HG03558 (cell line): ENCODE measurements around the gene AK3.

Experiments
- ATAC-seq: cut with Tn5 transposase; IDR thresholded peaks from one replicate; pipeline ENCODE4 v1.9.1; 2021; ENCODE audit warnings: moderate number of reproducible peaks; ENCODE audit not compliant: unreplicated experiment; ENCODE audit errors: extremely low read depth

The AK3 gene

DNA sequence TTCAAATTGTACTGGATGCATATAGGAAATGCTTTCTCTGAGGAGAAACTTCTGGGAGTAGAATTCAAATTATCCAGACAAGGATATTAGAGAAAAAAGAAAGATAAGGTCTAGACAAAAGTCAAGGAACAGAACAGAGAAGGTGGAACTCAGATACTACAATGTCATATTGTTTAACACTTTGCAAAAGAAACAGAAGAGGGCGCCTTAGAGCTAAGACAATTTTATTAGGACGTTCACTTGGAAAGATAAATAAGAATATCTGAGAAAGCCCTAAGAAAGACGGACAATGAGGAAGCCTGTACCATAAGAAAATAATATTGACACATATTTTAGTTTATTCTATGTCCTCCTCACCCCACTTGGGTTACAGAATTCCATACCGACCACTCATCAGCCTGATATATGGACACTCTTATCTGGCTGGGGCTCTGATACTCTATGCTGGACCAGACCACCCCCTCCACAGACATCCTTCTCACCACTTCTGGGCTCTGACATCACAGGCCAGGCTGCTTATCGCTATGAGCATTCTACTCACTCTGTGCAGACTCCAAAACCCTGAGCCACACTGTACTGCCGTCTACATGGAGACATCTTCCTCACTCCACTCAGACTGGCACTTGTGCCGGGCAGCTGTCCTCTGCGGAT, 9.1 kb upstream of the AK3 start:
- ATAC-seq = no peak

DNA sequence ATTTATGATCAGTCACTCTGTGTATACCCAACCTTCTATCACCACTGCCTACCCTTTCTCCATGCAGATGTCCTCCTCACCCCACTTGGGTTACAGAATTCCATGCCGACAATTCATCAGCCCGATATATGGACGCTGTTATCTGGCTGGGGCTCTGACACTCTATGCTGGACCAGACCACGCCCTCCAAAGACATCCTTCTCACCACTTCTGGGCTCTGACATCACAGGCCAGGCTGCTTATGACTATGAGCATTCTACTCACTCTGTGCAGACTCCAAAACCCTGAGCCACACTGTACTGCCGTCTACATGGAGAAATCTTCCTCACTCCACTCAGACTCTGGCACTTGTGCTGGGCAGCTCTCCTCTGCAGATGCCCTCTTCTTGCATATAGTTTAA, 7.6 kb upstream of the AK3 start:
- ATAC-seq = no peak

DNA sequence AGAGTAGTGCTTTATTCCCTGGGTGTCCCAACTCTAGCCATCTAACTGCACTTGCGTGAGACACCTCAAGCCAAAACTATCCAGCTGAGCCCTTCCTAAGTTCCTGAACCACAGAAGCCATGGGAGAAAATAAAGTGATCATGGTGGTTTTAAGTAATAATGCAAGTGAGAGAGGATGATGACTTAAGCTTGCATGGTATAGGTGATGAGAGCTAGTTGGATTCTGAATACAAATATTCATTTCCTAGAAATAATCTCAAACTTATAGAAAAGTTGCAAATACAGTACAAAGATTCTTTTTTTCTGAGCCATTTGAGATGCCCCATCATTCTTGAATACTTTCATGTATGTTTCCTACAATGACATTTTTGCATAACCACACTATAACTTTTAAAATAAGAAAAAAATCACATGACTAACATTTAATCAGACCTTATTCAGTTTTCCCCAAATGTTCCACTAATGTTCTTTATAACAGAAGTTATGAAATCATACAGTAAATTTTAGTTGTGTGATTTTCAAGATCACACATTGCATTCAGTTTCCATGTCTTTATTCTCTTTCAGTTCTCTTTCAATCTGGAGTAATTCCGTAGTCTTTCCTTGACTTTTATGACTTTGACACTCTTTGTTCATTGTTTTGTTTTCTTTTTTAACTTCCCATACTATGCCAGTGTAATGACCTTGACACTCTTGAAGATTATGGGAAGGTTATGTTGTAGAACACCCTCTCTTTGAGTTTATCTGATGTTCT, 5.5 kb upstream of the AK3 start:
- no peak for ATAC-seq

DNA sequence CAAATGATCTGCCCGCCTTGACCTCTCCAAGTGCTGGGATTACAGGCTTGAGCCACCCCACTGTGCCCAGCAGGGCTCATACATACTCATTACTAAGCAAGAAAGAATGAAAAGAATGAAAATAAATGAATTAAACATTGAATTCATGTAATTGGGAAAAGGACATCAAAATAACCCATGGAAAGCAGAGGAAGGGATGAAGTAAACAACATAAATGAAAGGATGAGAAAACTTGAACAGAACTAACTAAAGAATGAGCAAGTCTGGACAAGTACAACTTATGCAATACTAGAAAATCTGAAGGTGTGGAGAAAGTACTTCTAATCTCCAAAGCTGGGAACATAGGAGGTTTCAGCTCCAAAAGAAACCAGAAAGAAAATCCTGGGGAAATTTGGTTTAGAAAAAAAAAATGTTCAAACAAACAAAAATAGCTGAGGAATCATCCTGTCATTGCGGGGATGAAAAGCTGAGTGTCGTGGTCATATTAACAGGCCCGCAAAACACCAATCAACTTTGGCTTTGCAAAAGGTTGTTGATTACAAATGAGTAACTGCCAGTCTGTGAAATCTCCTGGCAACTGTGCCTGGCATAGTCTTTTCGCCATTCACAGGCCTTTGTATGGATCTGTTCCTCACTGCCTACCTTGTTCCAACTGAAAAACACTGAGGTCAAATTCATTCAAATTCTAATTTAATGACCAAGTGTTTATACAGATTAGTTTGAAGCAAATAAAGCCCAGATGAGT, 2.3 kb upstream of the AK3 start:
- ATAC-seq = no peak

DNA sequence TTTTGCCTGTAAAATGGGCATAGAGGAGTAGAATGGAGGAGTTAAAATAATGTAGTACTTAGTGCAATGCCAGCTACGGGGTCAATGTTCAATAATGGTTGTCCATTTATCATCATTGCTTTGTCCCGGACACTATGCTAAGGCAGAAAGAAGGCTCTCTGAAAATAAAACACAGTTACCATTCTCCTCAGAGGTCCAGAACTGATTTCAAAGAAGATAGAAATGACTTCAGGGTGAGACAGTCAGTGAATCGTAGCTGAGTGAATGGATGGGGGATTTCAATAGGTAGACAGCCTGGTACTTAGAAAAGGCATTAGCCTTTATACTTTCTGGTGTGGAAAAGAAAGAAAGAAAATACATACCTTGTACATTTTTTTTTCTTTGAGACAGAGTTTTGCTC, 1.2 kb upstream of the AK3 start:
- no peak for ATAC-seq

DNA sequence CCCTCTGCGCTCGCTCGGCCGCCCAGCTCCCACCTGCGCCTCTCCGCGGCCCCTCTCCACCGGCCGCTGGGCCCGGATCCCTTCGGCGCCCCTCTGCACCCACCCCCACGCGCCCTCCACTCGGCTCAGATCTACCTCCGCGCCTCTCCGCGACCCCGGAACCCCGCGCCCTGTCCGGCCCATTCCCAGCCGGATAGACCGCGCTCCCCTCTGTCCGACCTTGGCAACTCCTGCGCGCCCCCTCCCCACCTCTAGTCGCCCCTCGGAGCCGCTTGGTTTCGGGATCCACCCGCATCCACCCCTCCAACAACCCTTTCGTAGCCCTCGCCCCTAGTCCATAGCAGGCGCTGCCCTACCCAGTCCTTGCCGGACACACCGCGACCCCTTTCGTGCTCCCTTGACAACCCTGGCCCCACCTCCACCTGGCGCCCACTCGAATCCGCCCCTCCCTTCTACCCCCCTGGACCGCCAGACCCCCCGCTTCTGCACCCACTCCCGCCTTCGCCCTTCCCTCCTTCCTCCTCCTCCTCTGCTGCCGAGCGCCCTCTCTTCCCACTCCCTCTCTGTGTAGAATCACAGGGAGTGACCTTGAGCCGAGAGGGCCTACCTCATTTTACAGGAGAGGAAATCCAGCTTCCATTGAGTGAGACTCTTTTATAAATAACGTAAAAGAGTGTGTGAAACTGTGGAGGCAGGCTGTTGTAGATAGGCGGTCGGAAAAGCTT, 525 bp upstream of the AK3 start:
- no peak for ATAC-seq

DNA sequence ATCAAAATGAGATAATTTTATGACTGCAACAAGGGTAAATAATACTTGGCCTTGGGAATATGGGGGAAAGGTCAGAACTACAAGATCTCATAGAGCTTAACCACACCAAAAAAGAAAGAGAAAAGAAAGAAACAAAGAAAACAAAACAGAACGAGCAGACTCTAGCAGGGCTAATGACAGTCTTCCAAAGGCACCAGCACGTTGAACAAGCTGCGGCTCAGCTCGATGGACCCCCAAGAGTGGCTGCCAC, 689 bp downstream of the AK3 start:
- ATAC-seq = no peak

DNA sequence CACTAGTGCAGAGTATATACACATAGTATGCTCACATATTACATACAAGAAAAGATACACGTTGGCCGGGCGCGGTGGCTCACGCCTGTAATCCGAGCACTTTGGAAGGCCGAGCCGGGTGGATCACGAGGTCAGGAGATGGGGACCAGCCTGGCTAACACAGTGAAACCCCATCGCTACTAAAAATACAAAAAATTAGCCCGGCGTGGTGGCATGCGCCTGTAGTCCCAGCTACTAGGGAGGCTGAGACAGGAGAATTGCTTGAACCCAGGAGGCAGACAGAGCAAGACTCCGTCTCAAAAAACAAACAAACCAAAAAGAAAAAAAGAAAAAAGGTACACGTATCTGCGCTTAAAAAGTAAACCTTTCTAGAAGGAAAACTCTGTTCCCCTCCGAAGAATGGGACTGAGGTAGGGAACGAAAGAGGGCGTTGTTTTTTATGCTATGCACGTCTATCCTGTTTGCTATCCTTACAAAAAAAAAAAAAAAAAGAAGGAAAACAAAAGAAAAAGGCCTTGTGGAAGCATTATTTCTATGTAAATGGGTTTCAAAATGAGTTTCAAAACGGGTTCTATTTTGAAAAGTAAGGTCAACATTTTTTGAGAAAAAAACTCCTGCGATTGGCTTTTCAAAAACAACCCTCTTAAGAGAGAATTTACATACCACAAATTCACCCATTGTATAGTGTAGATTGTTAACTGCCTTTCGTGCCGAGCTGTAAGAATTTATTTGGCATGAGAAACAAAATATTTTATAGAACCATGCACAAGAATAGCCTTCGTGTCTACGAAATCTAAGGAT, 1.2 kb downstream of the AK3 start:
- no peak for ATAC-seq

DNA sequence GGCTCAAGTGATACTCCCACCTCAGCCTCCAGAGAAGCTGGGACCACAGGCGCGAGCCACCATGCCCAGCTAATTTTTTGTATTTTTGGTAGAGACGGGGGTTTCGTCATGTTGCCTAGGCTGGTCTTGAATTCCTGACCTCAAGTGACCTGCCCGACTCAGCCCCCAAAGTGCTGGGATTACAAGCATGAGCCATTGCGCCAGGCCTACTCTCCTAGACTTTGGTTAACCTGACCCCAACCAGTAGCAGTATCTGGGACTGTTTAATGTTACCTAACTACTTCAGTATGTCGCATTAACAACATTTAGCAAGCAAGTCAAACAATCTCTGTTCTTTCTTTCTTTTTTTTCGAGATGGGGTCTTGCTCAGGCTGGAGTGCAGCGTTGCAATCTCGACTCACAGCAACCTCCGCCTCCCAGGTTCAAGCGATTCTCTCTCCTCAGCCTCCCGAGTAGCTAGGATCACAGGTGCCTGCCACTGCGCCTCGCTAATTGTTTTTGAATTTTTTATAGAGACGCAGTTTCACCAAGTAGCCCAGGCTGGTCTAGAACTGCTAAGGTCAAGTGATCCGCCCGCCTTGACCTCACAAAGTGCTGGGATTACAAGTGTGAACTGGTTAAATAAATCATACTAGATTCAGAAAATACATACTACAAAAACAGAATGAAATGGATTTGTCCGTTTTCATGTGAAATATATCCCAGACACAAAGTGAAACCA, 2.0 kb downstream of the AK3 start:
- ATAC-seq = no peak

DNA sequence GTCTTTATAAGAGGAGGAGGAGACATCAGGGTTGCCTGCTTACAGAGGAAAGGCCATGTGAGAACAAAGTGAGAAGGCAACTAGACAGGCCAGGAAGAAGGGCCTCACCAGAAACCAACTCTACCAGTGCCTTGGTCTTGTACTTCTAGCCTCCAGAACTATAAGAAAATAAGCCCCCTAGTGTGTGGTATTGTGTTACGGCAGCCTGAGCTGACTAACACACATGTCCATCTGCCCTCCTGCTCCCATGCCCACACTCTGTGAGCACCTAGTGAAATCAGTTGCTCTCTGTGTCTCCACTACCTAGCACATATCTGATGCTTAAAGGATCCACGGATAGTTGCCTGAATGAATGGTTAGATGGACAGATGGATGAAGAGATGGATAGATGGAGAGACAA, 6.9 kb downstream of the AK3 start:
- ATAC-seq = no peak

DNA sequence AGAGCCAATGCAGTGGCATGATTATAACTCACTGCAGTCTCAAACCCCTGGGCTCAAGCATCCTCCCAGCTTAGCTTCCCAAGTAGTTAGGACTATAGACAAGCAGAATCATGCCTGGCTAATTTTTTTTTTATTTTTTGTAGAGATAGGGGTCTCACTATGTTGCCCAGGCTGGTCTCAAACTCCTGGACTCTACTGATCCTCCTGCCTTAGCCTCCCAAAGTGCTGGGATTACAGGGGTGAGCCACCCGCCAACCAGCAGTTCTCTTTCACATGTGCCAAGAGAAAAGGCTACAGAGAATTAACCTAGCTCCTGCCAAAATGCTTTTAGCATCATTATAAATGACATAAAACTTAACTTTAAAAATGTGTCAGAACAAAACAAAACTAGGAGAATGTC, 8.1 kb downstream of the AK3 start:
- no peak for ATAC-seq

DNA sequence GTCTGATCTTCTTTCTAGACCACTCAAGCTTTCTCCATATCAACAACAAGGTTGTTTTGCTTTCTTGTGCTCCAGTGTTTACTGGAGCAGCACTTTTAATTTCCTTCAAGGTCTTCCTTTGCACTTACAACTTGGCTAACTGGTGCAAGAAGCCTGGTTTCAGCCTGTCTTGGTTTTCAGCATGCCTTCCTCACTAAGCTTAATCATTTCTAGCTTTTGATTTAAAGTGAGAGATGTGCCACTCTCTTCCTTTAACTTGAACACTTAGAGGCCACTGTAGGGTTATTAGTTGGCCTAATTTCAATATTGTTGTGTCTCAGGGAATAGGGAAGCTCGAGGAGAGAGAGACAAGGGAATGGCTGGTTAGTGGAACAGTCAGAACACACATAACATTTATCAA, 13.4 kb downstream of the AK3 start:
- ATAC-seq = no peak

DNA sequence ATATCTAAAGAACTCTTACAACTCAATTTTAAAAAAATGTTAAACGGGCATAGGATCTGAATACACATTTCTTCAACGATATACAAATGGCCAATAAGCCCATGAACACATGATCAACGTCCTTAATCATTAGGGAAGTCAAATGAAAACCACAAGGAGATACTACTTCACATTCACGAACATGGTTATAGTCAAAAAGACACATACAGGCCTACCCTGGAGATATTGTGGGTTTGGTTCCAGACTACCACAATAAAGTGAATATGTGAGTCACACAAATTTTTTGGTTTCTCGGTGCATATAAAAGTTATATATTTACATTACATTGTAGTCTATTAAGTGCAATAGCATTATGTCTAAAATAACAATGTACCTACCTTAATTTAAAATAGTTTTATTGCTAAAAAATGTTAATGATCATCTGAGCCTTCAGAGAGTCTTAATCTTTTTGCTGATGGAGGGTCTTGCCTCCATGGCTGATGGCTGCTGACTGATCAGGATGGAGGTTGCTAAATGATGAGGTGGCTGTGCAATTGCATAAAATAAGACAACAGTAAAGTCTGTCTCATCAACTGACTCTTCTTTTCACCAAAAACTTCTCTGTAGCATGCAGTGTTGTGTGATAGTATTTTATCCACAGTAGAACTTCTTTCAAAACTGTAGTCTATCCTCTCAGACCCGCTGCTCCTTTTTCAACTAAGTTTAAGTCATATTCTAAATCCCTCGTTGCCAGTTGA, 15.1 kb downstream of the AK3 start:
- no peak for ATAC-seq

DNA sequence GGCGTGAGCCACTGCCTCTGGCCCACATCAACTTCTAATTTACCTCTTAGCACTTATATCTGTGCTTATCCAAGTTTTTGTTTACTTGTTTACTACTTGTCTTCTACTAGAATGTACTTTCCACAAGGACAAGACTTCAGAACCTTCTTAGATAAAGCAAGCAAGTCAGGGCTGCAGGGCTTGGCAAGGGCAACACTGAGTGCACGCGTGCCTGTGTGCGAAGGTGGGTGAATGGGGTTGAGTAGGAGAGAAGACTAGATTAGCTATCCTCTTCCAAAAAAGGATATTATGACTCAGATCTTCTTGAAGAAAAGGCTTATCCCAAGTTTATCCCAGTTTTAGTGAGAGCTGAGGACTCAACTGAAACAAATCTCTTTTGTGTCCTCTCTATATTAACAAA, 19.3 kb downstream of the AK3 start:
- ATAC-seq = no peak

DNA sequence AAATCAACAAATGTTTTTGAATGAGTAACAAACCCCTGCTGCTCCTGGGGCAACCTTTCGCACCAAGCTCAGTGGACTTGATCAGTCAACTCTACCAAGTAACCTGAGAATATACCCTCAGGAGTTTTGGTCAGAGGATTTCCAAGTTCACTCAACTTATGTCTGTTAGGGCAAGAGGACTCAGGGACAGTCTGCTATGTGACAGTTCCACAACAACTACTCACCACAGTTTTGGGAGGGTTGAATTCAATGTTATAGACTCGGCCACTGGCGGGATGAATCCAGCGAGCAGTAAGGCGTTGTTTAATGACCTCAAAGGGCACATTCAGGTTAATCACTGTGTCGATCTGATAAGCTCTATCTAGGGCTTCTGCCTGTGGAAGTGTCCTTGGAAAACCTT, 22.1 kb downstream of the AK3 start:
- ATAC-seq = no peak

DNA sequence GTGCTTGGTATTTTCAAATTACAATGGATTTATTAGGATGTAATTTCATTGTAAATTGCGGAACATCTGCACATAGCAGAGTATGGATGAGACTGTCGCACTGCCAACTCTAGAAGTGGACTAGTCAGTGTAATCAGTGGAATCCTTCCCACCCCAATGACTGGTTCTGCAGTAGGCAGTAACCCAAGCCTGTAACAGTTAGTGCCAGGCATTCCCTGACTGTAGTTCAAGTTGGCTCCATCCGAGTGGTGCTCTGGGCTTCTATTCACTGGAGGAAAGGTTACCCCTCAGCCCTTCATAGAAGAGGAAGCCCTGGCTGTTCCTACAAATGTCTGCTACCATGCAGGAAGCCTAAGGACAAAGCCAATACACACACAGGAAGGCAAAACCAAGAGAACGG, 23.2 kb downstream of the AK3 start:
- ATAC-seq = no peak

DNA sequence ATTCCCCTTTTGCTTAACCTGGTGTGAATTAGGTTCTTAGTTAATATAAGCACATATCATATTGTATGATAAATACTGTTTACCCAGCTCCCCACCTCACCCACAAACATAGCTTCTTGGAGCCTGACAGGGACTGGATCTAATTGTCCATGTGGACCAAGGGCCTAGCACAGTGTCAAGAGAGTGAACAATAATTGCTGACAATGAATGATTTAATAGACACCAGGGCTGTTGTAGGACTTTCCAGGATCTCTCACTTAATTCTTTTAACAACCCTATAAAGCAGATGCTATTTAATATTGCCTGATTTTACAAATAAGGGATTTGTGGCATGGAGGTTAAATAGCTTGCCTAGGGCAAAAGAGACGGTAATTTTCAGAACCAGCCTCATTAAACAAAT, 24.8 kb downstream of the AK3 start:
- ATAC-seq = no peak

DNA sequence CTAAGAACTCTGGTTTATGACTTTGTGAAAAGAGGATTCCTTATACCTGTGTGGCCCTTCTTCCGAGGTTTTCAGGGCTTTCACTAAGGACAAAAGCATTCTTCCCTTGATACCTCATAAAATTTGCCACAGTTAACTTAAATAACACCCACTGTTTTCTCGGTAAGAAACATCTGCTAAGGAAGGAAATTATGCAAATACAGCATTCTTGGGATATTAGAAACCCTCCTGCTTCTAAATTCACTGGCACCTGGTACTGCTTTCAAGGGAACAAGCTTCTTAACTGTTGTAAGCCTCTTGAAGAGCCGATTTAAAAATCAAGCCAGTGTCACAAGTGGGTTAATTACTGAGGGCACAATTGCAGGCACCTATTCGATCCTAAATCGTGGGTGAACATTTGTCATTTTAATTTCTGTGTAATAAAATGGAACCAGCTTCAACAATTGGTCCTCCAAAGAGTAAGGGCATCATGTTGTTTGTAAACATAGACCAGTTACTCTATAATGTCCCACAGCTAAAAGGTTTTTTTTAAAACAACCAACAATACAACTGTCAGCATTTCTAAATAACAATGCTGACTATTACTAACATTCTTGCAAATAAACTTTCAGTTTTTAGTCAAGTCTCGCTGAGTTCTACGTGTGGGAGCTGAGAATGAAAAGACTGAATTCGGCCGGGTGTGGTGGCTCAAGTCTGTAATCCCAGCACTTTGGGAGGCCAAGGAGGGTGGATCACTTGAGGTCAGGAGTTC, 26.6 kb downstream of the AK3 start:
- no peak for ATAC-seq
